NOMO-1 treated with DMSO at 0.1 percent for 48 hours (cell line): ENCODE data around the gene FKBP7.
"Not testable (repeated sequence)": the region's sequence is repeated elsewhere in the genome, so short reads cannot be mapped to it uniquely, and the experiment has no call there.

Experiments used
- DNase-seq: peaks from one replicate; lab custom pipeline; 2025; ENCODE audit not compliant: unreplicated experiment; lab: John Stamatoyannopoulos, UW

FKBP7 gene

GRCh38 chr2:178478439-178479274 is at the start of gene FKBP7:
Gene FKBP7 (minus strand): TSS chr2:178478600. CDS start chr2:178478499, 101 bp downstream.
- DNase-seq: peak; percentile 67

- DNase-seq: no peak
These were observed 49.2 kb upstream of the FKBP7 start for GRCh38 chr2:178527592-178527991.

- no peak for DNase-seq
These were observed 47.9 kb upstream of the FKBP7 start for GRCh38 chr2:178526256-178526655.

- DNase-seq: not testable (repeated sequence)
These were observed 47.1 kb upstream of the FKBP7 start for GRCh38 chr2:178525460-178525859.

- DNase-seq: not testable (repeated sequence)
These were observed 46.6 kb upstream of the FKBP7 start for GRCh38 chr2:178525010-178525409.

GRCh38 chr2:178523596-178524134 is 45.3 kb upstream of the FKBP7 start:
- no peak for DNase-seq

- peak; percentile 96 for DNase-seq
These were observed 44.7 kb upstream of the FKBP7 start for GRCh38 chr2:178522950-178523595.

GRCh38 chr2:178521304-178522150 is 43.1 kb upstream of the FKBP7 start:
- DNase-seq: no peak

- no peak for DNase-seq
These were observed 39.1 kb upstream of the FKBP7 start for GRCh38 chr2:178517496-178517895.

GRCh38 chr2:178514664-178515063 is 36.3 kb upstream of the FKBP7 start:
- DNase-seq: no peak

GRCh38 chr2:178513876-178514275 is 35.5 kb upstream of the FKBP7 start:
- no peak for DNase-seq

GRCh38 chr2:178512484-178512883 is 34.1 kb upstream of the FKBP7 start:
- DNase-seq: no peak

GRCh38 chr2:178510384-178510783 is 32.0 kb upstream of the FKBP7 start:
- no peak for DNase-seq

GRCh38 chr2:178508646-178509045 is 30.2 kb upstream of the FKBP7 start:
- no peak for DNase-seq

- DNase-seq: no peak
These were observed 28.5 kb upstream of the FKBP7 start for GRCh38 chr2:178506949-178507348.

- DNase-seq: no peak
These were observed 28.1 kb upstream of the FKBP7 start for GRCh38 chr2:178506524-178506923.

- no peak for DNase-seq
These were observed 27.7 kb upstream of the FKBP7 start for GRCh38 chr2:178506101-178506500.

- DNase-seq: no peak
These were observed 24.4 kb upstream of the FKBP7 start for GRCh38 chr2:178502751-178503150.

- DNase-seq: no peak
These were observed 21.2 kb upstream of the FKBP7 start for GRCh38 chr2:178499640-178500039.

GRCh38 chr2:178498137-178498536 is 19.7 kb upstream of the FKBP7 start:
- DNase-seq: no peak

- no peak for DNase-seq
These were observed 17.6 kb upstream of the FKBP7 start for GRCh38 chr2:178496049-178496448.
